Endothelial cell of umbilical vein (primary cell): Measurements from ENCODE around the gene TMC1.

Experiments used
- EZH2 ChIP-seq: IDR thresholded peaks from 2 replicates; pipeline ENCODE4 v1.6.1; 2012; ENCODE audit warnings: borderline replicate concordance, low read depth, mild to moderate bottlenecking, moderate library complexity, low read length, inconsistent platforms; ENCODE audit not compliant: severe bottlenecking
- FOS ChIP-seq: IDR thresholded peaks from 2 replicates; pipeline ENCODE4 v1.6.1; 2011; ENCODE audit warnings: mild to moderate bottlenecking, low read length, moderate library complexity, borderline replicate concordance; ENCODE audit not compliant: insufficient read depth
- GATA2 ChIP-seq: IDR thresholded peaks from 2 replicates; pipeline ENCODE4 v1.7.0; 2011; ENCODE audit warnings: low read depth, mild to moderate bottlenecking, moderate library complexity, mixed read lengths, low read length; ENCODE audit not compliant: insufficient read length, insufficient read depth
- JUN ChIP-seq: IDR thresholded peaks from 2 replicates; pipeline ENCODE4 v1.6.1; 2011; ENCODE audit warnings: borderline replicate concordance, low read depth; ENCODE audit not compliant: insufficient read length, insufficient read depth
- MYC ChIP-seq: IDR thresholded peaks from one replicate; pipeline ENCODE4 v1.6.1; 2011; ENCODE audit warnings: mild to moderate bottlenecking, low read depth, low read length
- POLR2A ChIP-seq: IDR thresholded peaks from 2 replicates; pipeline ENCODE4 v1.6.1; 2012; ENCODE audit warnings: low read depth, mild to moderate bottlenecking, control low read depth, low read length
- POLR2AphosphoS5 ChIP-seq: IDR thresholded peaks from 2 replicates; pipeline ENCODE4 v1.6.1; 2012; ENCODE audit warnings: low read depth, mild to moderate bottlenecking, control low read depth, low read length, moderate library complexity; ENCODE audit not compliant: insufficient read depth
- TF ChIP-seq, protein P1 (sequence below), 2 donors: IDR thresholded peaks; 1 replicate in 1 of 2; 2 replicates in 1 of 2; pipeline ENCODE4 v1.5.1; 2011; ENCODE audit warnings: low read length in 2 of 2, mild to moderate bottlenecking in 2 of 2, moderate library complexity in 2 of 2, control low read depth in 1 of 2, inconsistent platforms in 1 of 2, low read depth in 1 of 2; ENCODE audit not compliant: insufficient read depth in 1 of 2; ENCODE audit errors: extremely low read depth in 1 of 2

DNA sequence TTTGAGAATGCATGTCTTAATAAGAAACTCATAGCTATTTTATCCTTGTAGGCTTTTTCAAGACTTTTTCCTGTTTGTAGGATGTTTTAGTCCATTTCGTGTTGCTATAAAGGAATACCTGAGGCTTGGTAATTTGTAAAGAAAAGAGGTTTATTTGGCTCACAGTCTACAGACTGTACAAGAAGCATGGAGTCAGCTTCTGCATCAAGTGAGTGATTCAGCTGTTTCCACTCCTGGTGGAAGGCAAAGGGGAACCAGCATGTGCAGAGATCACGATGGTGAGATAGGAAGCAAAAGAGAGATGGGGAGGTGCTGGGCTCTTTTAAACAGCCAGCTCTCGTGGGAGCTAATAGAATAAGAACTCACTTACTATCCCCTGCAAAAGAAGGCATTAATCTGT lies 254.2 kb downstream of the TMC1 start:
- TF ChIP-seq, protein P1, sequence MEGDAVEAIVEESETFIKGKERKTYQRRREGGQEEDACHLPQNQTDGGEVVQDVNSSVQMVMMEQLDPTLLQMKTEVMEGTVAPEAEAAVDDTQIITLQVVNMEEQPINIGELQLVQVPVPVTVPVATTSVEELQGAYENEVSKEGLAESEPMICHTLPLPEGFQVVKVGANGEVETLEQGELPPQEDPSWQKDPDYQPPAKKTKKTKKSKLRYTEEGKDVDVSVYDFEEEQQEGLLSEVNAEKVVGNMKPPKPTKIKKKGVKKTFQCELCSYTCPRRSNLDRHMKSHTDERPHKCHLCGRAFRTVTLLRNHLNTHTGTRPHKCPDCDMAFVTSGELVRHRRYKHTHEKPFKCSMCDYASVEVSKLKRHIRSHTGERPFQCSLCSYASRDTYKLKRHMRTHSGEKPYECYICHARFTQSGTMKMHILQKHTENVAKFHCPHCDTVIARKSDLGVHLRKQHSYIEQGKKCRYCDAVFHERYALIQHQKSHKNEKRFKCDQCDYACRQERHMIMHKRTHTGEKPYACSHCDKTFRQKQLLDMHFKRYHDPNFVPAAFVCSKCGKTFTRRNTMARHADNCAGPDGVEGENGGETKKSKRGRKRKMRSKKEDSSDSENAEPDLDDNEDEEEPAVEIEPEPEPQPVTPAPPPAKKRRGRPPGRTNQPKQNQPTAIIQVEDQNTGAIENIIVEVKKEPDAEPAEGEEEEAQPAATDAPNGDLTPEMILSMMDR (IDR thresholded peaks at IDR 0.05; ENCODE audit: extremely low read depth in 1 of 2, insufficient read depth in 1 of 2, low read depth in 1 of 2, low read length in 2 of 2) = no peak
- no peak for TF ChIP-seq FOS
- no peak for TF ChIP-seq GATA2
- no peak for TF ChIP-seq POLR2AphosphoS5
- TF ChIP-seq EZH2 = no peak
- TF ChIP-seq POLR2A = no peak
- TF ChIP-seq JUN = no peak
- TF ChIP-seq MYC = no peak
